Choroid plexus epithelial cell (primary cell): ENCODE measurements around the gene PPA2.

ENCODE experiments used
- DNase-seq: peaks from one replicate; pipeline ENCODE4 v3.0.0-alpha.2; 2010; ENCODE audit warnings: low read depth
- H3K4me3 ChIP-seq: 2 replicates; pipeline ENCODE4 v1.5.1; 2011; ENCODE audit warnings: low read depth, mild to moderate bottlenecking, control low read depth, low read length, moderate library complexity
- CTCF ChIP-seq: conservative IDR thresholded peaks from 2 replicates; pipeline ENCODE4 v1.5.1; 2011; ENCODE audit warnings: low read depth, mild to moderate bottlenecking, control low read depth, inconsistent platforms, low read length, moderate library complexity

Gene PPA2

GRCh38 chr4:105503484-105503883 is 29.6 kb upstream of the PPA2 start:
- no peak for TF ChIP-seq CTCF
- no peak for DNase-seq
- H3K4me3 ChIP-seq: no peak overlapping the region

GRCh38 chr4:105496899-105497298 is 23.0 kb upstream of the PPA2 start:
- peak; percentile 27 for TF ChIP-seq CTCF
- H3K4me3 ChIP-seq: no peak overlapping the region
- DNase-seq: peak; percentile 1

- H3K4me3 ChIP-seq: no peak overlapping the region
- TF ChIP-seq CTCF: no peak
- peak; percentile 4 for DNase-seq
Measured at GRCh38 chr4:105495667-105496066, 21.8 kb upstream of the PPA2 start.

GRCh38 chr4:105490523-105490922 is 16.7 kb upstream of the PPA2 start:
- H3K4me3 ChIP-seq: no peak overlapping the region
- DNase-seq: no peak
- TF ChIP-seq CTCF: no peak

GRCh38 chr4:105483840-105484239 is 10.0 kb upstream of the PPA2 start:
- no peak overlapping the region for H3K4me3 ChIP-seq
- TF ChIP-seq CTCF: no peak
- no peak for DNase-seq

- DNase-seq: peak; percentile 88
- peak overlapping the region; percentile 94 for H3K4me3 ChIP-seq
- peak; percentile 77 for TF ChIP-seq CTCF
Measured at GRCh38 chr4:105474099-105474518, 247 bp upstream of the PPA2 start.

- DNase-seq: peak; percentile 47
- no peak for TF ChIP-seq CTCF
- peak overlapping the region; percentile 94 for H3K4me3 ChIP-seq
Measured at GRCh38 chr4:105472871-105473323, 965 bp downstream of the PPA2 start.
